ENCODE measurements around the gene WWOX. TPM values are rescaled to one million over a fixed set of nuclear protein-coding genes. Genes with fewer than 3 reads are reported as not detected.

WWOX gene
- polyA plus RNA-seq, 2 of the 4 experiments (the other 2 are of a cell fraction), result 16.0 to 17.2 TPM

GRCh38 chr16:78969721-78970120 lies 870.3 kb downstream of the WWOX start:
- no peaks in the 10 kb centered on the region for H3K4me1 ChIP-seq
- ChIA-PET POLR2A (no interaction called here), CTCF (no interaction called here)
- H3K27ac ChIP-seq, result no peak overlapping the region
- no peak for TF ChIP-seq MAZ (IDR thresholded peaks at IDR 0.05; ENCODE audit: borderline replicate concordance, low read depth, low read length)
- no peak for TF ChIP-seq KDM1A (IDR thresholded peaks at IDR 0.05; ENCODE audit: low read depth)
- TF ChIP-seq POLR2AphosphoS2 (conservative IDR thresholded peaks at IDR 0.05; ENCODE audit: low read length), result no peak
- TF ChIP-seq, protein P1, sequence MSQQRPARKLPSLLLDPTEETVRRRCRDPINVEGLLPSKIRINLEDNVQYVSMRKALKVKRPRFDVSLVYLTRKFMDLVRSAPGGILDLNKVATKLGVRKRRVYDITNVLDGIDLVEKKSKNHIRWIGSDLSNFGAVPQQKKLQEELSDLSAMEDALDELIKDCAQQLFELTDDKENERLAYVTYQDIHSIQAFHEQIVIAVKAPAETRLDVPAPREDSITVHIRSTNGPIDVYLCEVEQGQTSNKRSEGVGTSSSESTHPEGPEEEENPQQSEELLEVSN (IDR thresholded peaks at IDR 0.05; ENCODE audit: borderline replicate concordance, low read depth), result no peak
- TF ChIP-seq TP53 (CRISPR knock-in tag; IDR thresholded peaks at IDR 0.05), result no peak
- TF ChIP-seq HOXB5 (CRISPR knock-in tag; IDR thresholded peaks at IDR 0.05), result no peak
- TF ChIP-seq GATA3 (IDR thresholded peaks at IDR 0.05; ENCODE audit: borderline replicate concordance), result no peak
- TF ChIP-seq, protein P2, sequence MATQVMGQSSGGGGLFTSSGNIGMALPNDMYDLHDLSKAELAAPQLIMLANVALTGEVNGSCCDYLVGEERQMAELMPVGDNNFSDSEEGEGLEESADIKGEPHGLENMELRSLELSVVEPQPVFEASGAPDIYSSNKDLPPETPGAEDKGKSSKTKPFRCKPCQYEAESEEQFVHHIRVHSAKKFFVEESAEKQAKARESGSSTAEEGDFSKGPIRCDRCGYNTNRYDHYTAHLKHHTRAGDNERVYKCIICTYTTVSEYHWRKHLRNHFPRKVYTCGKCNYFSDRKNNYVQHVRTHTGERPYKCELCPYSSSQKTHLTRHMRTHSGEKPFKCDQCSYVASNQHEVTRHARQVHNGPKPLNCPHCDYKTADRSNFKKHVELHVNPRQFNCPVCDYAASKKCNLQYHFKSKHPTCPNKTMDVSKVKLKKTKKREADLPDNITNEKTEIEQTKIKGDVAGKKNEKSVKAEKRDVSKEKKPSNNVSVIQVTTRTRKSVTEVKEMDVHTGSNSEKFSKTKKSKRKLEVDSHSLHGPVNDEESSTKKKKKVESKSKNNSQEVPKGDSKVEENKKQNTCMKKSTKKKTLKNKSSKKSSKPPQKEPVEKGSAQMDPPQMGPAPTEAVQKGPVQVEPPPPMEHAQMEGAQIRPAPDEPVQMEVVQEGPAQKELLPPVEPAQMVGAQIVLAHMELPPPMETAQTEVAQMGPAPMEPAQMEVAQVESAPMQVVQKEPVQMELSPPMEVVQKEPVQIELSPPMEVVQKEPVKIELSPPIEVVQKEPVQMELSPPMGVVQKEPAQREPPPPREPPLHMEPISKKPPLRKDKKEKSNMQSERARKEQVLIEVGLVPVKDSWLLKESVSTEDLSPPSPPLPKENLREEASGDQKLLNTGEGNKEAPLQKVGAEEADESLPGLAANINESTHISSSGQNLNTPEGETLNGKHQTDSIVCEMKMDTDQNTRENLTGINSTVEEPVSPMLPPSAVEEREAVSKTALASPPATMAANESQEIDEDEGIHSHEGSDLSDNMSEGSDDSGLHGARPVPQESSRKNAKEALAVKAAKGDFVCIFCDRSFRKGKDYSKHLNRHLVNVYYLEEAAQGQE (IDR thresholded peaks at IDR 0.05), result no peak
- no peak for TF ChIP-seq HEYL (CRISPR knock-in tag; IDR thresholded peaks at IDR 0.05)
- no peak for TF ChIP-seq EP300 (IDR thresholded peaks at IDR 0.05)
- no peak for TF ChIP-seq PHF8 (IDR thresholded peaks at IDR 0.05; ENCODE audit: borderline replicate concordance, low read depth)
- no peak for TF ChIP-seq TFCP2L1 (CRISPR knock-in tag; IDR thresholded peaks at IDR 0.05)
- TF ChIP-seq RAD21 (conservative IDR thresholded peaks at IDR 0.05 in 1 of 2, IDR thresholded peaks at IDR 0.05 in 1 of 2), result no peak
- no peak for TF ChIP-seq RCOR1 (IDR thresholded peaks at IDR 0.05; ENCODE audit: low read depth, low read length)
- no peak for TF ChIP-seq NFE2L2 (conservative IDR thresholded peaks at IDR 0.05; ENCODE audit: low read length)
- ATAC-seq, result no peak
- no peaks in the 10 kb centered on the region for H3K9me3 ChIP-seq
- no peak overlapping the region for H3K4me3 ChIP-seq
- DNase-seq (ENCODE audit: low read depth in 1 of 2, low spot score in 1 of 2), result no peak
- FAIRE-seq, result no peak
- 12% methylated on average over 3 of the region's 3 CpGs for WGBS (ENCODE audit: missing lambda C conversion rate)
- no peak overlapping the region for H3K4me2 ChIP-seq

- Histone ChIP-seq H3K9me3 (no peaks in the 10 kb centered on the region), H3K4me1 (no peaks in the 10 kb centered on the region), H3K27ac (no peak overlapping the region), H3K4me3 (no peak overlapping the region), H3K4me2 (no peak overlapping the region)
- FAIRE-seq (no peak), DNase-seq (ENCODE audit: low read depth in 1 of 2, low spot score in 1 of 2) (no peak), ATAC-seq (no peak)
- CTCF ChIA-PET, result no interaction called here
- TF ChIP-seq HDAC2 (IDR thresholded peaks at IDR 0.05) (no peak), RCOR1 (IDR thresholded peaks at IDR 0.05; ENCODE audit: low read depth, low read length) (no peak), HMGXB4 (CRISPR knock-in tag; IDR thresholded peaks at IDR 0.05; ENCODE audit: borderline replicate concordance) (no peak), GATA3 (IDR thresholded peaks at IDR 0.05; ENCODE audit: borderline replicate concordance) (no peak), NPAS2 (CRISPR knock-in tag; IDR thresholded peaks at IDR 0.05; ENCODE audit: borderline replicate concordance) (no peak), POLR2AphosphoS2 (conservative IDR thresholded peaks at IDR 0.05; ENCODE audit: low read length) (no peak), ZFP36 (IDR thresholded peaks at IDR 0.05; ENCODE audit: borderline replicate concordance, partially characterized antibody) (no peak), ESRRA (IDR thresholded peaks at IDR 0.05; ENCODE audit: borderline replicate concordance, low read length) (no peak), HES2 (IDR thresholded peaks at IDR 0.05) (no peak), NFE2L2 (conservative IDR thresholded peaks at IDR 0.05; ENCODE audit: low read length) (no peak), ELK1 (IDR thresholded peaks at IDR 0.05; ENCODE audit: low read depth, low read length) (no peak), CHD4 (IDR thresholded peaks at IDR 0.05; ENCODE audit: borderline replicate concordance) (no peak)
- TF ChIP-seq, protein P3, sequence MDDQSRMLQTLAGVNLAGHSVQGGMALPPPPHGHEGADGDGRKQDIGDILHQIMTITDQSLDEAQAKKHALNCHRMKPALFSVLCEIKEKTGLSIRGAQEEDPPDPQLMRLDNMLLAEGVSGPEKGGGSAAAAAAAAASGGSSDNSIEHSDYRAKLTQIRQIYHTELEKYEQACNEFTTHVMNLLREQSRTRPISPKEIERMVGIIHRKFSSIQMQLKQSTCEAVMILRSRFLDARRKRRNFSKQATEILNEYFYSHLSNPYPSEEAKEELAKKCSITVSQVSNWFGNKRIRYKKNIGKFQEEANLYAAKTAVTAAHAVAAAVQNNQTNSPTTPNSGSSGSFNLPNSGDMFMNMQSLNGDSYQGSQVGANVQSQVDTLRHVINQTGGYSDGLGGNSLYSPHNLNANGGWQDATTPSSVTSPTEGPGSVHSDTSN (IDR thresholded peaks at IDR 0.05), result no peak
- POLR2A ChIA-PET, result no interaction called here
- 29% methylated on average over 2 of the region's 2 CpGs for WGBS (ENCODE audit: missing lambda C conversion rate)
Measured at GRCh38 chr16:78970650-78971049, 871.2 kb downstream of the WWOX start.
